Measurements from ENCODE around the gene CYTH4. TPM values are rescaled to one million over a fixed set of nuclear protein-coding genes. Genes with fewer than 3 reads are reported as not detected.

The CYTH4 gene
- total and polyA plus RNA-seq, 4 donors: 1.9 to 9.9 (median 5.9) TPM

DNA sequence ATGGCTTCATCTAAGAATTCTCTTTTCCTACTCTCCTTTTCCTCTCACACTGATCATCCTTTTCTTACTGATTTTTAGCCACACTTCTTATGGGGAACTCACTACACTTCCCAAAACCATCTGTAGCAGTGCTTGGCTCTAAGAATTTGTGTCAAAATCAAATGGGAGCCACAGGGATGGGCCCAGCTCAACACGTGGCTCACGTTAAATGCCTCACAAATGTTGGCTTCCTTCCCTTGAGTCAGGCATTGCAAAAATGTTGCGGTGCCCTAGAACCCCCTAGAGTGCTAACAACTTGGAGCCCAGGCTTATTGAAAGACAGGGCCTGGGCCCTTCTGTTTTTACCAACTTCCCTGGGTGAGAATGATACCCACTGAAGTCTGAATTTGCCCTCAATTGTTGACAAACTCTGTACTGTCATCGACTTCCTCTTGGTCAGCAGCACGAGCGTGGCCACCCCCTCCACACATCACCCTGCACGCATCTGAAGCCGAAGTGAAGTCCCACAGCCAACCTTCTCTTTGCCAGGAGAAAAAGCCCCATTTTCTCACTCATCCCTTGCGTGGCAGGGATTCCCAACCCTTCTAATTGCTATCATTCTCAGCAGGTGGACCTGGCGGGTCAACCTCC lies 75.3 kb downstream of the CYTH4 start:
- no peaks in the 10 kb centered on the region for H3K9me3 ChIP-seq (ENCODE audit: control insufficient read depth in 4 of 4, low read length in 3 of 4)
- no peaks in the 10 kb centered on the region for H3K36me3 ChIP-seq (ENCODE audit: control insufficient read depth in 4 of 4, insufficient read depth in 3 of 4, low read depth in 1 of 4, low read length in 3 of 4)
- H3K27ac ChIP-seq (ENCODE audit: low read depth in 1 of 2, low read length in 2 of 2): no peak overlapping the region
- H3K4me3 ChIP-seq (ENCODE audit: low read depth in 1 of 3, low read length in 3 of 3): no peak overlapping the region
- no peak overlapping the region for H3K9ac ChIP-seq (ENCODE audit: low read depth in 1 of 2, low read length in 2 of 2)
- no peak for DNase-seq (ENCODE audit: low spot score)
- H3K27me3 ChIP-seq (ENCODE audit: control insufficient read depth in 4 of 4, insufficient read depth in 4 of 4, low read length in 3 of 4): peaks cover 0 to 3% (median 0%) of the 10 kb centered on the region in 4 donors
- 91% methylated on average over 10 of the region's 10 CpGs for whole genome bisulfite sequencing
- no peaks in the 10 kb centered on the region for H3K4me1 ChIP-seq (ENCODE audit: control insufficient read depth in 4 of 4, insufficient read depth in 4 of 4, low read length in 3 of 4)
- TF ChIP-seq YY1 (IDR thresholded peaks at IDR 0.05): no peak
- TF ChIP-seq RAD21 (IDR thresholded peaks at IDR 0.05): no peak
- TF ChIP-seq SP1 (IDR thresholded peaks at IDR 0.05): no peak
- no peak for TF ChIP-seq GABPA (IDR thresholded peaks at IDR 0.05 in 1 of 2, conservative IDR thresholded peaks at IDR 0.05 in 1 of 2)
- TF ChIP-seq HNF4G (IDR thresholded peaks at IDR 0.05): no peak
- no peak for TF ChIP-seq RXRA (IDR thresholded peaks at IDR 0.05)
- no peak for TF ChIP-seq TAF1 (conservative IDR thresholded peaks at IDR 0.05)
- TF ChIP-seq ZBTB33 (IDR thresholded peaks at IDR 0.05): no peak
- TF ChIP-seq REST (IDR thresholded peaks at IDR 0.05): no peak
- TF ChIP-seq FOXA1 (IDR thresholded peaks at IDR 0.05): no peak
- TF ChIP-seq JUND (IDR thresholded peaks at IDR 0.05): no peak
- TF ChIP-seq, protein P1, sequence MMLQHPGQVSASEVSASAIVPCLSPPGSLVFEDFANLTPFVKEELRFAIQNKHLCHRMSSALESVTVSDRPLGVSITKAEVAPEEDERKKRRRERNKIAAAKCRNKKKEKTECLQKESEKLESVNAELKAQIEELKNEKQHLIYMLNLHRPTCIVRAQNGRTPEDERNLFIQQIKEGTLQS (IDR thresholded peaks at IDR 0.05): no peak
- TF ChIP-seq EGR1 (IDR thresholded peaks at IDR 0.05; ENCODE audit: low read depth in 2 of 2): no peak

- 93% methylated on average over 11 of the region's 11 CpGs for WGBS
Measured at GRCh38 chr22:37358386-37358785, 76.1 kb downstream of the CYTH4 start.

More at GRCh38 chr22:37358386-37358785, 76.1 kb downstream of the CYTH4 start:
- H3K4me3 ChIP-seq (ENCODE audit: low read depth in 1 of 3, low read length in 3 of 3): no peak overlapping the region
- no peak for DNase-seq (ENCODE audit: low spot score)
- no peaks in the 10 kb centered on the region for H3K4me1 ChIP-seq (ENCODE audit: control insufficient read depth in 4 of 4, insufficient read depth in 4 of 4, low read length in 3 of 4)
- no peak overlapping the region for H3K9ac ChIP-seq (ENCODE audit: low read depth in 1 of 2, low read length in 2 of 2)
- H3K36me3 ChIP-seq (ENCODE audit: control insufficient read depth in 4 of 4, insufficient read depth in 3 of 4, low read depth in 1 of 4, low read length in 3 of 4): no peaks in the 10 kb centered on the region
- H3K27me3 ChIP-seq (ENCODE audit: control insufficient read depth in 4 of 4, insufficient read depth in 4 of 4, low read length in 3 of 4): peaks cover 0 to 3% (median 0%) of the 10 kb centered on the region in 4 donors
- H3K27ac ChIP-seq (ENCODE audit: low read depth in 1 of 2, low read length in 2 of 2): no peak overlapping the region
- TF ChIP-seq JUND (IDR thresholded peaks at IDR 0.05) (no peak), RAD21 (IDR thresholded peaks at IDR 0.05) (no peak)
- H3K9me3 ChIP-seq (ENCODE audit: control insufficient read depth in 4 of 4, low read length in 3 of 4): no peaks in the 10 kb centered on the region
